Upper lobe of left lung (tissue), 6 donors: Measurements from ENCODE around the gene AHNAK. TPM values are rescaled to one million over a fixed set of nuclear protein-coding genes. Genes with fewer than 3 reads are reported as not detected.

ENCODE experiments used
- ATAC-seq, 2 donors: fragments of 200-7000 bp; cut with Tn5 transposase; one replicate each; pipeline ENCODE4 v1.9.1; 2022; ENCODE audit warnings: mild to moderate bottlenecking in 2 of 2, moderate library complexity in 2 of 2; ENCODE audit not compliant: low FRiP score in 2 of 2
- DNase-seq, 2 donors: peaks; one replicate each; pipeline ENCODE4 v3.0.0-alpha.2; 2019 to 2020
- H3K27ac ChIP-seq, 4 donors: fragments of 200-600 bp; sonication (generic); one replicate each; pipeline ENCODE4 v1.5.1; 2016 to 2019
- H3K27me3 ChIP-seq, 4 donors: fragments of 200-600 bp; sonication (generic); one replicate each; pipeline ENCODE4 v1.5.1; 2017 to 2019
- H3K36me3 ChIP-seq, 4 donors: fragments of 200-600 bp; sonication (generic); one replicate each; pipeline ENCODE4 v1.5.1; 2016 to 2019
- H3K4me1 ChIP-seq, 4 donors: fragments of 200-600 bp; sonication (generic); one replicate each; pipeline ENCODE4 v1.5.1; 2018 to 2019
- H3K4me3 ChIP-seq, 4 donors: fragments of 200-600 bp; sonication (generic); one replicate each; pipeline ENCODE4 v1.5.1; 2017 to 2019; ENCODE audit warnings: mild to moderate bottlenecking in 2 of 4, moderate library complexity in 1 of 4
- H3K9me3 ChIP-seq, 4 donors: fragments of 200-600 bp; sonication (generic); one replicate each; pipeline ENCODE4 v1.5.1; 2018 to 2019
- CTCF ChIP-seq, 6 experiments: fragments of 450-650 bp in 4 of 6; fragments of 200-600 bp in 2 of 6; sonication (generic) in 2 of 6; IDR thresholded peaks; one replicate each; pipeline ENCODE4 v1.5.1; 2016 to 2019; ENCODE audit warnings: antibody characterized with exemption in 6 of 6
- EP300 ChIP-seq, 4 donors: sonication (generic); formaldehyde crosslinking; IDR thresholded peaks; one replicate each; pipeline ENCODE4 v1.5.1; 2017; ENCODE audit warnings: antibody characterized with exemption in 4 of 4, control low read depth in 2 of 4
- POLR2A ChIP-seq, 4 donors: fragments of 450-650 bp; IDR thresholded peaks; one replicate each; pipeline ENCODE4 v1.5.1; 2016 to 2017; ENCODE audit warnings: antibody characterized with exemption in 4 of 4, mild to moderate bottlenecking in 2 of 4
- POLR2AphosphoS5 ChIP-seq, 2 donors: sonication (generic); formaldehyde crosslinking; IDR thresholded peaks; one replicate each; pipeline ENCODE4 v1.5.1; 2017; ENCODE audit warnings: antibody characterized with exemption in 2 of 2
- WGBS, 2 donors: methylation state at CpG; one replicate each; pipeline ENCODE4 v1.1.5; 2017 to 2018; 5-methylcytosine and 5-hydroxymethylcytosine counted together
- total RNA-seq, 6 donors: library from RNA; depleted of rRNA in 4 of 6; stranded (reverse); fragments of >200 nt in 4 of 6; gene quantifications; one replicate each; pipeline versions ENCODE4 v1.1.0 to v1.2.1, GENCODE V29; 2016 to 2021
- donor health status: DM: no; HTN: no; CAD: no; lungs with moderate emphysema.
- donor health status: DM: no; HTN: yes; CAD: no; lungs with severe emphysema.

The AHNAK gene
- total RNA-seq, 6 donors from 2014 or later, result 583 to 1,153 (median 829) TPM

GRCh38 chr11:62416596-62416995 lies 130.0 kb downstream of the AHNAK start:
- ATAC-seq (no peak), DNase-seq (no peak)
- no peak overlapping the region for H3K4me3 ChIP-seq
- no peak overlapping the region for H3K27ac ChIP-seq
- no peak for TF ChIP-seq CTCF (IDR thresholded peaks at IDR 0.05)
- H3K36me3 ChIP-seq, result no peaks in the 10 kb centered on the region
- H3K27me3 ChIP-seq, result no peaks in the 10 kb centered on the region
- peaks cover 0 to 7% (median 0%) of the 10 kb centered on the region in 4 donors for H3K4me1 ChIP-seq
- no peaks in the 10 kb centered on the region for H3K9me3 ChIP-seq
- 78 to 83% methylated on average over 12 of the region's 12 CpGs for WGBS, 2 donors

GRCh38 chr11:62413060-62413696 lies 133.4 kb downstream of the AHNAK start:
- peak overlapping the region in 1 of 4 donors; percentile 51 for H3K27ac ChIP-seq
- no peak for TF ChIP-seq POLR2AphosphoS5 (IDR thresholded peaks at IDR 0.05)
- no peak for TF ChIP-seq EP300 (IDR thresholded peaks at IDR 0.05)
- TF ChIP-seq CTCF (IDR thresholded peaks at IDR 0.05), result no peak
- TF ChIP-seq POLR2A (IDR thresholded peaks at IDR 0.05), result no peak
- peak; percentile 13 to 36 for ATAC-seq
- H3K27me3 ChIP-seq, result no peaks in the 10 kb centered on the region
- peak in 1 of 2 donors; percentile 65 for DNase-seq
- no peak overlapping the region for H3K4me3 ChIP-seq
- H3K36me3 ChIP-seq, result no peaks in the 10 kb centered on the region
- no peaks in the 10 kb centered on the region for H3K4me1 ChIP-seq
- H3K9me3 ChIP-seq, result no peaks in the 10 kb centered on the region
- WGBS, 2 donors, result 59 to 79% methylated on average over 5 to 8 of the region's 8 CpGs

GRCh38 chr11:62411524-62411923 lies 135.1 kb downstream of the AHNAK start:
- H3K9me3 ChIP-seq, result no peaks in the 10 kb centered on the region
- WGBS, 2 donors, result 83 to 91% methylated on average over 3 to 5 of the region's 5 CpGs
- H3K4me3 ChIP-seq, result no peak overlapping the region
- no peaks in the 10 kb centered on the region for H3K4me1 ChIP-seq
- ATAC-seq, result no peak
- no peak overlapping the region for H3K27ac ChIP-seq
- no peak for DNase-seq
- no peaks in the 10 kb centered on the region for H3K36me3 ChIP-seq
- H3K27me3 ChIP-seq, result no peaks in the 10 kb centered on the region
- no peak for TF ChIP-seq CTCF (IDR thresholded peaks at IDR 0.05)
- no peak for TF ChIP-seq POLR2A (IDR thresholded peaks at IDR 0.05)
- TF ChIP-seq POLR2AphosphoS5 (IDR thresholded peaks at IDR 0.05), result no peak
- no peak for TF ChIP-seq EP300 (IDR thresholded peaks at IDR 0.05)

- Histone ChIP-seq H3K27me3 (no peaks in the 10 kb centered on the region), H3K36me3 (no peaks in the 10 kb centered on the region), H3K4me3 (no peak overlapping the region), H3K4me1 (no peaks in the 10 kb centered on the region), H3K27ac (no peak overlapping the region), H3K9me3 (no peaks in the 10 kb centered on the region)
- no peak for TF ChIP-seq POLR2AphosphoS5 (IDR thresholded peaks at IDR 0.05)
- no peak for TF ChIP-seq CTCF (IDR thresholded peaks at IDR 0.05)
- TF ChIP-seq EP300 (IDR thresholded peaks at IDR 0.05), result no peak
- no peak for TF ChIP-seq POLR2A (IDR thresholded peaks at IDR 0.05)
- WGBS, 2 donors, result 83 to 92% methylated on average over 4 to 8 of the region's 8 CpGs
- DNase-seq, result no peak
- ATAC-seq, result no peak
These were observed 135.6 kb downstream of the AHNAK start for GRCh38 chr11:62410972-62411371.

- Histone ChIP-seq H3K4me1 (no peaks in the 10 kb centered on the region), H3K27me3 (no peaks in the 10 kb centered on the region), H3K36me3 (no peaks in the 10 kb centered on the region), H3K27ac (no peak overlapping the region), H3K4me3 (no peak overlapping the region), H3K9me3 (no peaks in the 10 kb centered on the region)
- 91 to 92% methylated on average over 8 of the region's 8 CpGs for WGBS, 2 donors
- ATAC-seq, result no peak
- no peak for DNase-seq
- no peak for TF ChIP-seq POLR2A (IDR thresholded peaks at IDR 0.05)
- no peak for TF ChIP-seq EP300 (IDR thresholded peaks at IDR 0.05)
- TF ChIP-seq POLR2AphosphoS5 (IDR thresholded peaks at IDR 0.05), result no peak
- no peak for TF ChIP-seq CTCF (IDR thresholded peaks at IDR 0.05)
These were observed 136.8 kb downstream of the AHNAK start for GRCh38 chr11:62409831-62410230.
